Keratinocyte (primary cell): Measurements from ENCODE around the gene PGGT1B. TPM values are rescaled to one million over a fixed set of nuclear protein-coding genes. Genes with fewer than 3 reads are reported as not detected.
A peak's percentile ranks its signal among the peaks of the same experiment; 100 is the strongest.

ENCODE experiments used
- DNase-seq: peaks from one replicate; pipeline ENCODE4 v3.0.0-alpha.2; 2011; ENCODE audit warnings: low read depth, missing footprints, low spot score
- FAIRE-seq: peaks from 2 replicates; lab custom pipeline; 2011; peaks lifted over from hg19 to GRCh38; lab: Jason Lieb, UNC
- H2AFZ ChIP-seq: 2 replicates; pipeline ENCODE4 v1.6.0; 2012; ENCODE audit warnings: low read length, control low read depth, inconsistent platforms; ENCODE audit not compliant: control insufficient read depth
- H3K27ac ChIP-seq: 2 replicates; pipeline ENCODE4 v1.5.1; 2011; ENCODE audit warnings: low read length; ENCODE audit not compliant: control insufficient read depth, insufficient read depth
- H3K27me3 ChIP-seq: 3 replicates; pipeline ENCODE4 v1.6.0; 2011; ENCODE audit warnings: low read length; ENCODE audit not compliant: control insufficient read depth, insufficient read depth; ENCODE audit errors: extremely low read depth
- H3K36me3 ChIP-seq, 2 experiments: 2 replicates in 1 of 2; 3 replicates in 1 of 2; pipeline ENCODE4 v1.5.1; 2011; ENCODE audit warnings: low read length in 2 of 2, mild to moderate bottlenecking in 1 of 2; ENCODE audit not compliant: control insufficient read depth in 2 of 2, insufficient read depth in 2 of 2; ENCODE audit errors: extremely low read depth in 1 of 2
- H3K4me1 ChIP-seq: 3 replicates; pipeline ENCODE4 v1.5.1; 2011; ENCODE audit warnings: low read length; ENCODE audit not compliant: control insufficient read depth, insufficient read depth; ENCODE audit errors: extremely low read depth
- H3K4me2 ChIP-seq: 3 replicates; pipeline ENCODE4 v1.6.0; 2011; ENCODE audit warnings: low read depth, low read length; ENCODE audit not compliant: control insufficient read depth, insufficient read depth; ENCODE audit errors: extremely low read depth
- H3K4me3 ChIP-seq, 3 experiments: fragments of 200-600 bp in 1 of 3; sonication (generic) in 1 of 3; 2 replicates in 2 of 3; 3 replicates in 1 of 3; pipeline ENCODE4 v1.5.1; 2011 to 2016; ENCODE audit warnings: low read length in 3 of 3, mild to moderate bottlenecking in 3 of 3, control low read depth in 2 of 3, inconsistent platforms in 1 of 3, low read depth in 1 of 3, mixed read lengths in 1 of 3, mixed run types in 1 of 3, moderate library complexity in 1 of 3; ENCODE audit not compliant: control insufficient read depth in 2 of 3, insufficient read depth in 2 of 3; ENCODE audit errors: extremely low read depth in 1 of 3
- H3K79me2 ChIP-seq: 2 replicates; pipeline ENCODE4 v1.6.0; 2012; ENCODE audit warnings: low read length; ENCODE audit not compliant: control insufficient read depth, insufficient read depth
- H3K9ac ChIP-seq: 3 replicates; pipeline ENCODE4 v1.6.0; 2011; ENCODE audit warnings: low read length; ENCODE audit not compliant: control insufficient read depth, insufficient read depth; ENCODE audit errors: extremely low read depth
- H3K9me1 ChIP-seq: 3 replicates; pipeline ENCODE4 v1.6.0; 2011; ENCODE audit warnings: low read length; ENCODE audit not compliant: control insufficient read depth, insufficient read depth; ENCODE audit errors: extremely low read depth
- H3K9me3 ChIP-seq: 2 replicates; pipeline ENCODE4 v1.5.1; 2012; ENCODE audit warnings: low read depth, low read length; ENCODE audit not compliant: control insufficient read depth
- H4K20me1 ChIP-seq: 3 replicates; pipeline ENCODE4 v1.6.0; 2011; ENCODE audit warnings: low read length; ENCODE audit not compliant: control insufficient read depth, insufficient read depth; ENCODE audit errors: extremely low read depth
- CTCF ChIP-seq, 3 experiments: IDR thresholded peaks in 1 of 3; conservative IDR thresholded peaks in 1 of 3; optimal IDR thresholded peaks in 1 of 3; 2 replicates in 2 of 3; 3 replicates in 1 of 3; pipeline versions ENCODE3 to v1.5.1; 2011; ENCODE audit warnings: low read length in 3 of 3, mild to moderate bottlenecking in 3 of 3, moderate library complexity in 2 of 3, control low read depth in 1 of 3, inconsistent platforms in 1 of 3; ENCODE audit not compliant: insufficient read depth in 2 of 3; ENCODE audit errors: extremely low read depth in 1 of 3
- EZH2 ChIP-seq: IDR thresholded peaks from one replicate; pipeline ENCODE4 v1.6.1; 2012; ENCODE audit warnings: inconsistent platforms, mild to moderate bottlenecking, low read length, moderate library complexity
- dilution Hi-C: fragments of 300-500 bp; cut with MboI; formaldehyde crosslinking; loops from one replicate; pipeline ENCODE4 v1.7.0; 2020; ENCODE audit warnings: low sequenced_read_pairs; ENCODE audit not compliant: extremely low pct_ligation_motif_present
- polyA plus RNA-seq, 5 experiments: library from polyadenylated mRNA; depleted of rRNA in 3 of 5; stranded (reverse) in 3 of 5; stranded (forward) in 1 of 5; unstranded in 1 of 5; fragments of >200 nt; gene quantifications; 1 replicate in 1 of 5; 2 replicates in 3 of 5; 3 replicates in 1 of 5; pipeline versions ENCODE4 v1.2.1 to v1.2.3, GENCODE V29; 2011 to 2012; ENCODE audit warnings: missing spikeins in 2 of 5, low read depth in 1 of 5, low replicate concordance in 1 of 5

PGGT1B gene
- polyA plus RNA-seq, 1 donor (not counting 4 experiments of a cell fraction or from before 2014, with no cell fraction given): 5.5 TPM

- Histone ChIP-seq H3K9ac (peak within 1 kb of the TSS; percentile 77), H3K4me2 (peak within 1 kb of the TSS; percentile 89), H3K9me1 (no peaks in the 10 kb centered on the region), H2AFZ (peak within 1 kb of the TSS; percentile 97), H3K36me3 (no peaks in the 10 kb centered on the region), H3K4me1 (peaks cover 12% of the 10 kb centered on the region), H3K9me3 (peaks cover 2% of the 10 kb centered on the region), H3K27ac (peak within 1 kb of the TSS; percentile 40), H3K4me3 (peak within 1 kb of the TSS; percentile 79 to 96 (median 85)), H3K79me2 (no peaks in the 10 kb centered on the region), H4K20me1 (no peaks in the 10 kb centered on the region), H3K27me3 (peaks cover 16% of the 10 kb centered on the region)
- peak; percentile 45 for DNase-seq
- dilution Hi-C loops: no loop called here
- TF ChIP-seq EZH2 (no peak), CTCF (optimal IDR thresholded peaks at IDR 0.05 in 1 of 3, IDR thresholded peaks at IDR 0.05 in 1 of 3, conservative IDR thresholded peaks at IDR 0.05 in 1 of 3; ENCODE audit: extremely low read depth in 1 of 3, insufficient read depth in 2 of 3, low read length in 3 of 3) (peak in 2 of 3 experiments; percentile 33 to 51)
- FAIRE-seq: no peak
These were observed 93.1 kb downstream of the PGGT1B start, which contains the start of gene TRIM36 for GRCh38 chr5:115169487-115170133. TSS of gene TRIM36 (minus strand) at chr5:115169908. CDS start at chr5:115169634, 274 bp downstream.

- dilution Hi-C loops: no loop called here
- no peaks in the 10 kb centered on the region for H3K9me1 ChIP-seq
- peak overlapping the region; percentile 97 for H2AFZ ChIP-seq
- peak overlapping the region; percentile 79 to 96 (median 85) for H3K4me3 ChIP-seq
- H3K4me2 ChIP-seq: peak overlapping the region; percentile 89
- H3K27me3 ChIP-seq: peaks cover 16% of the 10 kb centered on the region
- no peaks in the 10 kb centered on the region for H4K20me1 ChIP-seq
- H3K9me3 ChIP-seq: peaks cover 2% of the 10 kb centered on the region
- peak overlapping the region; percentile 77 for H3K9ac ChIP-seq
- TF ChIP-seq CTCF (optimal IDR thresholded peaks at IDR 0.05 in 1 of 3, IDR thresholded peaks at IDR 0.05 in 1 of 3, conservative IDR thresholded peaks at IDR 0.05 in 1 of 3; ENCODE audit: extremely low read depth in 1 of 3, insufficient read depth in 2 of 3, low read length in 3 of 3) (no peak), EZH2 (no peak)
- peaks cover 12% of the 10 kb centered on the region for H3K4me1 ChIP-seq
- no peaks in the 10 kb centered on the region for H3K79me2 ChIP-seq
- peak overlapping the region; percentile 40 for H3K27ac ChIP-seq
- DNase-seq: no peak
- H3K36me3 ChIP-seq: no peaks in the 10 kb centered on the region
- FAIRE-seq: no peak
These were observed 93.7 kb downstream of the PGGT1B start for GRCh38 chr5:115168829-115169486.
